DMS 273 treated with DMSO at 0.1 percent for 48 hours (cell line): ENCODE results near the gene SCAI.
"Not testable (repeated sequence)": the region's sequence is repeated elsewhere in the genome, so short reads cannot be mapped to it uniquely, and the experiment has no call there.

Source experiments
- DNase-seq: peaks from one replicate; lab custom pipeline; 2025; lab: John Stamatoyannopoulos, UW

The SCAI gene

DNA sequence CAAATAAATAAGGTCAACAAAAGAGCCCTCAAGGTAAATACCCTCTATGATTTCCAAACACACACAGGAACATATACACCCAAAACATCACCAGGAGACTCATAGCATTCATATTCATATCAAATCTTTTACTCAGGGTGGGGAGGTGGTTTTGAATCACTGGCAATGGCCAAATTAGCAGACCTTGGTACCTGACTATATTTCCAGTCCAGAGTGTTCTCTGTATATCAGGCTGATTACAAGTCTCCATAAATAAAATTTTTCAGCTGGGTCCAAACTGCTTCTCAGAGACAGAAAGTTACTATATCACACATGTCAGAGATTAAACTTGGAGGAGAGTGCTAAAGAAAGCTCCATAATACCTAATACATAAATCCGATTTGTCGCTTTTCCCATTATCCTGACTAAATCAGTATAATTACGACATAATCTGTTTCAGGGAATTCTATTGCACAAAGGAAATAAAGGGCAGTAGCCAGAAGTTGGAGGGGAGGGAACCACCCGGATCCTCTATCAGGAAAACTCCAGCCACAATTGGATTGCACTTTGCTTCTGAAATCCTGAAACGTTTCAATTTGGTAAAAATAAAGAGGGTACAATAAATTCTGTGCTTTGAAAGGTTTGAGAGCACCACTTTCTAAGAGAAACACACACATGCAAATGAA, 195.5 kb downstream of the SCAI start:
- DNase-seq: no peak

DNA sequence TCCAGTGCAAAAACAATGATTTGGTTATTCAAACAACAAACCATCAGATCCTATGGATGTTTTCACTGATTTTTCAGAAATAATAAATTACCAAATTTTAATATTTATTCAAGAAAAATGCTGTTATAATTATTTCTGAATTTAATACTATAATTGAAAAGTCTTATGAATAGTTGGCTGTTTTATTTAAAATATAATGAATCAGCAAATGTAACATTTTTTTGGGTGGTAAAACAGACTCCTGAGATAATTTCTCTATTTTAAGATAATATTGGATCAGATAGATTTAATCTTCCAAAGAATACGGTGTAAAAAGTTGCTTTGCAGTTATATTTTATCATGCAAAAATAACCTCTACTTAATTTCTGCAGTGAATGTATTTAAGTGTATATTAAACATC, 197.2 kb downstream of the SCAI start:
- DNase-seq: no peak

DNA sequence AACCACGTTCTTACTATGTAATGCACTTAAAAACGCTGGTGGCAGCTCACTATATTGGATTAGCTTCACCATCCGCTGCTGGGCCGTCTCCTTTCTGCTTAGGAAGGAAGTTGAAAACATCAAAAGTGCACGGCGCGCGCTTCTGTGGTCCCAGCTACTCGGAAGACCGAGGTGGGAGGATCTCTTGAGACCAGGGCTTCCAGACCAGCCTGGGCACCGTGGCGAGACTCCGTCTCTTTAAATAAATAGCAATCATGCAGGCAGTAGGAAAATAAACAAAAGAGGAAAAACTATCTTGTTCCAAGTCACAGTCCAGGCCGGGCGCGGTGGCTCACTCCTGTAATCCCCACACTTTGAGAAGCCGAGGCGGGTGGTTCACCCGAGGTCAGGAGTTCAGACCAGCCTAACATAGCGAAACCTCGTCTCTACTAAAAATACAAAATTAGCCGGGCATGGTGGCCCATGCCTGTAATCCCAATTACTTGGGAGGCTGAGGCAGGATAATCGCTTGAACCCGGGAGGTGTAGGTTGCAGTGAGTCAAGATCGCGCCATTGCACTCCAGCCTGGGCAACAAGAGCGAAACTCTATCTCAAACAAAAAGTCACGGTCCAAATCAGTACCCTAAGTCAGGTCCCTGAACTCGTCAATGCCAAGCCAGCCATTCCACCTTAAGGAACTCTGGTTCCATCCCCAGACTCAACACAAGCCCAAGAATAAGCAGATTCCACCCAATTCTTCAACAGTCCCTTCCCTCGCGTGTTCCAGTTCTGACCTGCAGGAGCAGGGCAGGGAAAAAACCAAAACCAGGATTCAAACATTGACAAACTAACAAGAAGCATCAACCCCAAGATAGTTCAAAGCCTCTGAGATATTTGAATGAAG, 201.4 kb downstream of the SCAI start:
- no peak for DNase-seq

- DNase-seq: peak; percentile 61
Measured at GRCh38 chr9:124940894-124941678, 202.2 kb downstream of the SCAI start, which contains the start of gene GOLGA1. GOLGA1 (minus strand) TSS chr9:124941083; CDS start chr9:124938711, 2,372 bp downstream.

DNA sequence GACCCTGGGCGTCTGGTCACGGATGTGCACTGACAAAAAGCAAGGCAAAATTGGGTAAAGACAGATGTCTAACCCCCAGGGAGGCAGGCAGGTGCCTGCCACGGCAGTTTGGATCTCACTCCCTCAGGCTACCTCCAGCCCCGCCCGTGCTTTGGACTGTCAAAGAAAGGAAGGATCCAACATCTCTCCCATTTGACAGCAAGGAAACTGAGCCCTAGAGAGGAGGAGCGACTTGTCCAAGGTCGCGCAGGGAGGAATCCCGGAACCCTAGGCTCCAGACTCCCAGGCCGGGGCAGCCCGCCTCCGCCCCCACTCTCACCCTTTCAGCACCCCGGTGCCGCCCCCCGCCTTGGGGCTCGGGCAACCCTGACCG, 202.8 kb downstream of the SCAI start:
- no peak for DNase-seq

GRCh38 chr9:124939944-124940343, 203.4 kb downstream of the SCAI start:
- DNase-seq: no peak

DNA sequence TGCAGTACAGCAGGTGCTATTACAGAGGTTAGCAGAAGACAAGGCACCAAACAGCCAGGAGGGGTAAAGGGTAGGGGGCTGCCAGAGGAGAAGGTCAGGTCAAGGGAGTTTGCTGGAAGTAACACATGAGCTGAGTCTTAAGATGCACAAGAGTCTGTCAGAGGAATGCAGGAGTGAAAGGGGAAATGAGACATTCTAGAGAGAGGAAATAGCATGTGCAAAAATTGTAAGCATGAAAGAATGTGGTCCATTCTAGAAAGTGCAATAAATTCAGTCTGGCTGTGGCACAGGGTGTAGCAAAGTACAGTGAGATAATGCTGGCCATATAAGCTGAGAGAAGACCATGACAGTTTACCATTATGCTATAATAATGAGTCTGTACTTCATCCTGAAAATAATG, 209.0 kb downstream of the SCAI start:
- no peak for DNase-seq

- DNase-seq: no peak
Measured at GRCh38 chr9:124932333-124932732, 211.0 kb downstream of the SCAI start.

GRCh38 chr9:124929464-124929863, 213.9 kb downstream of the SCAI start:
- no peak for DNase-seq

GRCh38 chr9:124928116-124928515, 215.2 kb downstream of the SCAI start:
- no peak for DNase-seq

DNA sequence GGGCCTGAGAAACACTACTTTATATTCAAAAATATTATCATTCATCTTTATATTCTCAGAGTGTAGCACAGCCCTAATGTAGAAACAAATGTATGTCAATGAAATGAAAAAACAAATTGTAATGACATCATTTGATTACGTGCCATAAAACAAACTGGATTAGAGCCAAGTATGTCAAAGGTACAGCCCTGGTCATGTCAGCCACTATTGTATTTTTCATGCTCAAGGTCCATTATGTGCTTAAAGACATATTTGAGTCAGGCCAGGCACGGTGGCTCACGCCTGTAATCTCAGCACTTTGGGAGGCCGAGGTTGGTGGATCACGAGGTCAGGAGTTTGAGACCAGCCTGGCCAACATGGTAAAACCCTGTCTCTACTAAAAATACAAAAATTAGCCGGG, 222.9 kb downstream of the SCAI start:
- not testable (repeated sequence) for DNase-seq

GRCh38 chr9:124914753-124915405, 228.4 kb downstream of the SCAI start:
- DNase-seq: no peak

DNA sequence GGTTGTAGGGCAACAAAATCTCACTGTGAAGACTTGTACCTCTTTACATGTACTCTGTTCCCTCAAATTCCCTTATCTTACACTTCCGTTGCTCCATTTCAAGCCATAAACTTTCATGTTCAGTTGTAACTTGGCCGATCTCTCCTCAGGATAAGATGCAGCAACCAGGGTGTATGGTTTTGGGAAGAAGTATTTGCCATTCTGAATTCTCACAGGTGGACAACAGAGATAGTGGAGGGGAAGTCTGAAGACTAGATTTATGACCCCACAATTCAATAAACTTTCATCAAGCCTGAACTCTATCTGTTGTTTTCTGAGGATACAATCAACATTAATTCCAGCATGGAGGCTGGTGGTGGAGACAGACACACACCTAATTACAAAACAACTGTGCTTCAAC, 229.9 kb downstream of the SCAI start:
- no peak for DNase-seq

- DNase-seq: no peak
Measured at GRCh38 chr9:124911766-124912165, 231.6 kb downstream of the SCAI start.

- no peak for DNase-seq
Measured at GRCh38 chr9:124908098-124908497, 235.2 kb downstream of the SCAI start.

GRCh38 chr9:124906966-124907365, 236.4 kb downstream of the SCAI start:
- DNase-seq: no peak

DNA sequence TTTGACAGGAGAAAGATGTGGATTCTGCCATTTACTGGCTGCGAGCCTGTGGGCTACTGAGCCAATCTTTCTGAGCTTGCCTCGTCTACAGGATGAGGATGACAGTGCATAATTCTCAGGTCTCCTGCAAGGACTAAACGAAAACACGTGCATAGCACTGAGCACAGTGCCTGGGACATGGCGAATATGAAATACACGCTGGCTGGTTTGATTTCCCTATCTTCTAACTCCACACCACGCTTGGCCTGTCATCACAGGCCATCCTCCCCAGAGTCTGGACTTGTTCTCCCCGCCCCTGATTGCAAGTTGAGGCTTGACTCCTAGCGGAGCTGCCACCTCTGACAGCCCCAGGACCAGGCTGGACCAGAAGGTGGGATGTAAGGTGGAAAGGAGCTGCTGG, 243.5 kb downstream of the SCAI start:
- no peak for DNase-seq

DNA sequence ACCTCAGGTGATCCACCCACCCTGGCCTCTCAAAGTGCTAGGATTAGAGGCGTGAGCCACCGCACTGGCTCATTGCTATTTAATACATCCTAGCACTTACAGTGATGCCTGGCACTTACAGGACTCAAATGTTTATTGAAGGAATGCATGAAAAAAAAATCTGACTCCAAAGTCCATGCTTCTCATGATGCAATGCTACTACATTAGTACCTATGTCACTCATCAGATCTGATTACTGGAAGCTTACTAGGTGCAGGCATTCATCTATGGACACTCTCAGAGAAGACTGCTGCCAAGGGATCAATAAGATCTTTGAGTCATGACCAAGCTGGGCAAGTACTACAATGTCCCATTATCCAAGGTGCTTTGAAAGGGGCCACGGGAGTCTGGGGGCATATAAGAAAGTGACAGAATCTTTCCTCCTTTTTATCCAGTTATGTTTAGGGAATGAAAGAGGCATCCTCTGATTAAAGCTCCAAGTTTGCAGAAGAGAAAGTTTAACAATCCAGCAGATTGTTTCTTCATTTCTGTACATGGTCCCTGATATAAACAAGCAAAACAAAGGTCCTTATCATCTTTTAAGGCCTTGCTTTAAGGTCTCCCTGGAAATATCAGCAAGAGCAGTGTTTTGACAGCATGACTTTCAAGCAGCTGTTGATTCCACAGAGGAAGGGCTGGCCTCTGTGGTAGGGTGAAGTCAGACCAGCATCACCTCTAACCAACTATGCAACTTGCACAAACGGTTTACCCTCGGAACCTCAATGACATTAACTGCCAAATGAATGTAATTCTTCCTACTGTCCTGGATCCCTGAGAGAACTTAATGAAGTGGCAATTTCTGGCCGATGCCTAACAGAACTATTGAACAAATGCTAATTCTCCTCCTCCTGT, 245.5 kb downstream of the SCAI start:
- no peak for DNase-seq

DNA sequence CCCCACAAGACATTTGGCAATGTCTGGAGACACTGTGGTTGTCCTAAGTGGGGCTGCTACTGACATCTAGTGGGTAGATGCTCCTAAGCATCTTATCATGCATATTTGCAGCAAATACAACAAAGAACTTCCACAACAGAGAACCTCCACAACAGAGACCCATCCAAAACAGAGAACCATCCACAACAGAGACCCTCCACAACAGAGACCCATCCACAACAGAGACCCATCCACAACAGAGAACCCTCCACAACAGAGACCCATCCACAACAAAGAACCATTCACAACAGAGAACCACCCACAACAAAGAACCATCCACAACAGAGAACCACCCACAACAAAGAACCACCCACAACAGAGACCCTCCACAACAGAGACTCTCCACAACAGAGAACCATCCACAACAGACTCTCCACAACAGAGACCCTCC, 248.6 kb downstream of the SCAI start:
- no peak for DNase-seq

DNA sequence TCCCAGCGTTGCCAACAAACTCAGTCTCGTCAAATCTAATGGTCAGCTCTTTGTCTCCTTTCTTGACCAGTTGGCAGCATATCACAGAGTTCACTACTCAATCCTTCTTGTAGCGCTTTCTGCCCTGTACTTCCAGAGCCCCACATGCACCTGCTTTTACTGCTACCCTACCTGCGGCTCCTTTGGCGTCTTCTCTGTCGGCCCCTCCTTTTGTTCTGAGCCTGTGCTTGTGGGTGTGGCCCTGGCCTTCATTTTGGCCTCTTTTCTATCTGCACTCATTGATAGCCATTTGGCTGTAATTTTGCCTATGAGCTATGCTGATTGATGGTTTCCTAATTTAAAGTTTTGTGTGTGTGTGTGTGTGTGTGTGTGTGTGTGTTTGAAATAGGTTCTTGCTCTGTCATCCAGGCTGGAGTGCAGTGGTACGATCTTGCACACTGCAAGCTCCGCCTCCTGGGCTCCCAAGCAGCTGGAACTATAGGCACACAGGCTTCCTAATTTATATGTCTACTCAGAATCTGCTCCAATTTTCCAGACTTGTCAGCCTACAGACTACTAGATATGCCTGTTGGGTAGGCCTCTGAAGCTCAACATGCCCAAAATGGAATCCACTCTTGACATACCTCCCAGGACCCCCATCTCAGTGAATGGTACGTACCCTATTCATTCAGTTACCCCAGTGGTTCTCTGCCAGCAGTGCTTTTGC, 249.1 kb downstream of the SCAI start:
- no peak for DNase-seq
